Stimulated activated naive CD8-positive, alpha-beta T cell treated with anti-CD3 and anti-CD28 coated beads, Interleukin-15, amount 100 ng/mL, for 72 hours (primary cell): ENCODE measurements around the gene EIPR1.

Experiments
- ATAC-seq: fragments of 150-1000 bp; cut with Tn5 transposase; 2 replicates; pipeline ENCODE4 v1.10.0; 2021; ENCODE audit warnings: mild to moderate bottlenecking, moderate library complexity
- DNase-seq, 2 donors: peaks; one replicate each; pipeline ENCODE4 v3.0.0; 2021 to 2022
- H3K27ac Mint-ChIP-seq, 2 donors: one replicate each; pipeline ENCODE4 v1.8.0; 2022; ENCODE audit warnings: mild to moderate bottlenecking in 2 of 2, mixed read lengths in 2 of 2, moderate library complexity in 2 of 2
- H3K27me3 Mint-ChIP-seq: one replicate; pipeline ENCODE4 v1.8.0; 2022; ENCODE audit warnings: mixed read lengths
- H3K4me1 Mint-ChIP-seq: one replicate; pipeline ENCODE4 v1.8.0; 2022; ENCODE audit warnings: mild to moderate bottlenecking, mixed read lengths
- H3K4me3 Mint-ChIP-seq, 2 donors: one replicate each; pipeline ENCODE4 v1.8.0; 2022; ENCODE audit warnings: mild to moderate bottlenecking in 2 of 2, mixed read lengths in 2 of 2, moderate library complexity in 1 of 2
- H3K9me3 Mint-ChIP-seq, 2 donors: one replicate each; pipeline ENCODE4 v1.8.0; 2022; ENCODE audit warnings: mixed read lengths in 2 of 2

Gene EIPR1

GRCh38 chr2:3349211-3349693, 28.4 kb downstream of the EIPR1 start:
- peaks cover 20 to 34% of the 10 kb centered on the region in 2 donors for H3K9me3 Mint-ChIP-seq
- DNase-seq, result no peak
- ATAC-seq, result no peak
- no peaks in the 10 kb centered on the region for H3K4me1 Mint-ChIP-seq
- no peaks in the 10 kb centered on the region for H3K27me3 Mint-ChIP-seq
- H3K27ac Mint-ChIP-seq, result peak overlapping the region in 1 of 2 donors; percentile 51
- no peak overlapping the region for H3K4me3 Mint-ChIP-seq

DNA sequence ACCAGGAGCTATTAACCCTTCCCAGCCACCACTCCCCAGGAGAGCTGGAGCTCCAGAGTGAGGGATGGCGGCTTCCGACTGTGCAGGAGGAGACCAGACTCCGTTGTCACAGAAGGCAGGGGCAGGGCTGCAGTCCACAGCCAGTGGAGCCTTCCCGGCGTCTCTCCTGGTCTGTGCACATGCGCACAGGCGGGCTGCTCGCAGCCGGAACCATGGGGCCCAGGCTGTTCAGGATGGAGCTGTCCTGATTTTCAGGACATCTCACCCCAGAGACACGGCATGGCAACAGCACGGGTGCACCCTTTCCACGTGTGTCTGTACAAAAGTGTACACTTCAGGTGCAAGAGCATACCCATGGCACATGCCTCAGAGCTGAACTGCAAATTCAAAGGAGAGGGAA, 28.9 kb downstream of the EIPR1 start:
- Mint-ChIP-seq H3K9me3 (peaks cover 20 to 34% of the 10 kb centered on the region in 2 donors), H3K4me1 (no peaks in the 10 kb centered on the region), H3K27ac (no peak overlapping the region), H3K27me3 (no peaks in the 10 kb centered on the region), H3K4me3 (no peak overlapping the region)
- ATAC-seq (no peak), DNase-seq (no peak)

- H3K27me3 Mint-ChIP-seq, result no peaks in the 10 kb centered on the region
- peaks cover 14 to 17% of the 10 kb centered on the region in 2 donors for H3K9me3 Mint-ChIP-seq
- no peak overlapping the region for H3K27ac Mint-ChIP-seq
- H3K4me1 Mint-ChIP-seq, result no peaks in the 10 kb centered on the region
- H3K4me3 Mint-ChIP-seq, result no peak overlapping the region
- ATAC-seq (no peak), DNase-seq (no peak)
Measured at GRCh38 chr2:3345621-3346020, 32.0 kb downstream of the EIPR1 start.

- DNase-seq (no peak), ATAC-seq (no peak)
- Mint-ChIP-seq H3K9me3 (peaks cover 7 to 9% of the 10 kb centered on the region in 2 donors), H3K27me3 (no peaks in the 10 kb centered on the region), H3K4me3 (no peak overlapping the region), H3K27ac (no peak overlapping the region), H3K4me1 (no peaks in the 10 kb centered on the region)
Measured at GRCh38 chr2:3344897-3345296, 32.7 kb downstream of the EIPR1 start.

DNA sequence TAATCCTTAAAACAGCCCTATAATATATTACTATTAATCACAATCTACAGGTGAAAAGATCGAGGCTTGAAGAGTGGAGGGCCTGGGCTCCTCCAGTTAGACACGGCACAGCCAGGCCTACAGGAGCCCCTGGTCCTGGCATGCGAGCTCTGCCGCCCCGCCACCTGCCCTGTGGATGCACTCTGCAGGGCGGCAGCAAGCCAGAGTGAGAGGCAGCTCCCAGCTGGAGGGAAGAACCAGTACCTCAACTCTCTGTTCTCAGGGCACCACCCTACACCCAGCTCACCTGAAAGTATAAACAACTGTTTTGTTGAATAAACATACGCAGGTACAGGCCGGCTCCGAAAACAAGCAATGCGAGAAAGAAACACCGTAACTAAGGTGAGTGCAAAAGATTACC, 34.6 kb downstream of the EIPR1 start:
- no peaks in the 10 kb centered on the region for H3K4me1 Mint-ChIP-seq
- no peak overlapping the region for H3K4me3 Mint-ChIP-seq
- no peak overlapping the region for H3K27ac Mint-ChIP-seq
- ATAC-seq, result no peak
- no peaks in the 10 kb centered on the region for H3K27me3 Mint-ChIP-seq
- DNase-seq, result no peak
- H3K9me3 Mint-ChIP-seq, result peaks cover 0 to 6% of the 10 kb centered on the region in 2 donors

- H3K4me1 Mint-ChIP-seq, result no peaks in the 10 kb centered on the region
- H3K4me3 Mint-ChIP-seq, result no peak overlapping the region
- ATAC-seq (no peak), DNase-seq (no peak)
- H3K27ac Mint-ChIP-seq, result no peak overlapping the region
- peaks cover 0 to 1% of the 10 kb centered on the region in 2 donors for H3K9me3 Mint-ChIP-seq
- no peaks in the 10 kb centered on the region for H3K27me3 Mint-ChIP-seq
Measured at GRCh38 chr2:3342324-3342723, 35.3 kb downstream of the EIPR1 start.

DNA sequence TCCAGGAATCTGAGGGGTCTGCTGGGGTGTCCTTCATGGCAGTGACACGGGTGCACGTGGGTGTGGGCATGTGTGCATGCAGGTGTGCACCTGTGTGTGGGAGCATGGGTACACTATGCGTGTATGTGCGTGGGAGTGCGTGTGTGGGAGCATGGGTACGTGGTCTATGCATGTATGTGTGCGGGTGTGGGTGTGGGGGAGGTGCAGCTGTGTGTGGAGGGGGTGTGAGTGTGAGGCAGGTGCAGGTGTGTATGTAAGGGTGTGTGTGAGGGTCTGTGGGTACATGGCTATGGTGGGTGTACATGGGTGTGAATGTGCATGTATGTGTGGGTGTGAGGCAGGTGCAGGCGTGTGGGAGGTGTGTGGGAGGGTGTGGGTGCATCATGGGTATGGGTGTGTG, 36.3 kb downstream of the EIPR1 start:
- DNase-seq (no peak), ATAC-seq (peak; percentile 39)
- no peak overlapping the region for H3K4me3 Mint-ChIP-seq
- peaks cover 0 to 2% of the 10 kb centered on the region in 2 donors for H3K9me3 Mint-ChIP-seq
- no peaks in the 10 kb centered on the region for H3K4me1 Mint-ChIP-seq
- H3K27me3 Mint-ChIP-seq, result no peaks in the 10 kb centered on the region
- no peak overlapping the region for H3K27ac Mint-ChIP-seq

GRCh38 chr2:3340144-3340543, 37.5 kb downstream of the EIPR1 start:
- Mint-ChIP-seq H3K9me3 (peaks cover 0 to 12% of the 10 kb centered on the region in 2 donors), H3K27me3 (no peaks in the 10 kb centered on the region), H3K4me3 (no peak overlapping the region), H3K4me1 (peaks cover 4% of the 10 kb centered on the region), H3K27ac (no peak overlapping the region)
- DNase-seq (no peak), ATAC-seq (no peak)

- H3K9me3 Mint-ChIP-seq, result peaks cover 0 to 12% of the 10 kb centered on the region in 2 donors
- ATAC-seq (no peak), DNase-seq (no peak)
- no peak overlapping the region for H3K4me3 Mint-ChIP-seq
- H3K4me1 Mint-ChIP-seq, result peaks cover 4% of the 10 kb centered on the region
- no peak overlapping the region for H3K27ac Mint-ChIP-seq
- H3K27me3 Mint-ChIP-seq, result no peaks in the 10 kb centered on the region
Measured at GRCh38 chr2:3338340-3338739, 39.3 kb downstream of the EIPR1 start.

GRCh38 chr2:3336844-3337243, 40.8 kb downstream of the EIPR1 start:
- Mint-ChIP-seq H3K27ac (no peak overlapping the region), H3K9me3 (peaks cover 0 to 12% of the 10 kb centered on the region in 2 donors), H3K27me3 (no peaks in the 10 kb centered on the region), H3K4me1 (peaks cover 4% of the 10 kb centered on the region), H3K4me3 (no peak overlapping the region)
- ATAC-seq, result no peak
- no peak for DNase-seq

GRCh38 chr2:3334392-3335345, 42.9 kb downstream of the EIPR1 start:
- DNase-seq (no peak), ATAC-seq (no peak)
- Mint-ChIP-seq H3K4me3 (no peak overlapping the region), H3K9me3 (peaks cover 0 to 24% of the 10 kb centered on the region in 2 donors), H3K27ac (peak overlapping the region in 1 of 2 donors; percentile 74), H3K4me1 (peaks cover 6% of the 10 kb centered on the region), H3K27me3 (no peaks in the 10 kb centered on the region)

GRCh38 chr2:3332133-3332532, 45.5 kb downstream of the EIPR1 start:
- Mint-ChIP-seq H3K27me3 (no peaks in the 10 kb centered on the region), H3K4me3 (no peak overlapping the region), H3K27ac (no peak overlapping the region), H3K4me1 (peaks cover 13% of the 10 kb centered on the region), H3K9me3 (peaks cover 0 to 24% of the 10 kb centered on the region in 2 donors)
- ATAC-seq (no peak), DNase-seq (no peak)

DNA sequence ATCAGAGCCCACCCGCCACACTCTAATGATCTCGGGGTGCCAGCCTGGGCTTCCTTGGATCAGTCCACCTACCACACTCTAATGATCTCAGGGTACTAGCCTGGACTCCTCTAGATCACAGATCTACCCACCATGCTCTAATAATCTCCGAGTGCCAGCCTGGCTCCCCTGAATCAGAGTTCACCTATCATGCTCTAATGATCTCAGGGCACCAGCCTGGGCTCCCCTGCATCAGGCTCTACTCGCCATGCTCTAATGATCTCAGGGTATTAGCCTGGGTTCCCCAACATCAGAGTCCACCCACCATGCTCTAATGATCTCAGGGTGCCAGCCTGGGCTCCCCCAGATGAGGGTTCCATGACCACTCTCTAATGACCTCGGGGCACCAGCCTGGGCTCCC, 48.1 kb downstream of the EIPR1 start:
- Mint-ChIP-seq H3K27ac (peak overlapping the region; percentile 48 to 77), H3K27me3 (no peaks in the 10 kb centered on the region), H3K9me3 (peaks cover 0 to 12% of the 10 kb centered on the region in 2 donors), H3K4me3 (no peak overlapping the region), H3K4me1 (peaks cover 15% of the 10 kb centered on the region)
- ATAC-seq (no peak), DNase-seq (no peak)

GRCh38 chr2:3326871-3327270, 50.7 kb downstream of the EIPR1 start:
- Mint-ChIP-seq H3K4me1 (peaks cover 15% of the 10 kb centered on the region), H3K27me3 (no peaks in the 10 kb centered on the region), H3K4me3 (no peak overlapping the region), H3K9me3 (peaks cover 0 to 12% of the 10 kb centered on the region in 2 donors), H3K27ac (peak overlapping the region in 1 of 2 donors; percentile 4)
- DNase-seq (no peak), ATAC-seq (no peak)

DNA sequence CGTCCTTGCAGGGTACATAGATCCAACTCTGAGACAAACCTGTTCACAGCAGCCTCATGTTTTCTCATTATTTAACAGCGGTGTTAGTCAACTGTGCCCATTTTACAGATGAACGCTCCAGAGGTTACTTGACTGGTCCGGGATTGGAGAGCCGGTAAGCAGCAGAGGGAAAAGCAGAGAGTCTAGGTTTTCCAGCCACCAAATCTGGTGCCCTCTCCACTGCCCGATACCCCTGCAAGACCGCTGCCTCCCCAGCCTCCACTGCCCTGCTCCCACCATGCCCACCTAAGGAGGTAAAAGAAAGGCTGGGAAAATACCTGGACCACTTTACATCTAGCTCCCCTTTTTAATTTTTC, 51.5 kb downstream of the EIPR1 start:
- ATAC-seq (no peak), DNase-seq (no peak)
- Mint-ChIP-seq H3K4me1 (peaks cover 15% of the 10 kb centered on the region), H3K4me3 (no peak overlapping the region), H3K27me3 (no peaks in the 10 kb centered on the region), H3K9me3 (peaks cover 0 to 11% of the 10 kb centered on the region in 2 donors), H3K27ac (no peak overlapping the region)

DNA sequence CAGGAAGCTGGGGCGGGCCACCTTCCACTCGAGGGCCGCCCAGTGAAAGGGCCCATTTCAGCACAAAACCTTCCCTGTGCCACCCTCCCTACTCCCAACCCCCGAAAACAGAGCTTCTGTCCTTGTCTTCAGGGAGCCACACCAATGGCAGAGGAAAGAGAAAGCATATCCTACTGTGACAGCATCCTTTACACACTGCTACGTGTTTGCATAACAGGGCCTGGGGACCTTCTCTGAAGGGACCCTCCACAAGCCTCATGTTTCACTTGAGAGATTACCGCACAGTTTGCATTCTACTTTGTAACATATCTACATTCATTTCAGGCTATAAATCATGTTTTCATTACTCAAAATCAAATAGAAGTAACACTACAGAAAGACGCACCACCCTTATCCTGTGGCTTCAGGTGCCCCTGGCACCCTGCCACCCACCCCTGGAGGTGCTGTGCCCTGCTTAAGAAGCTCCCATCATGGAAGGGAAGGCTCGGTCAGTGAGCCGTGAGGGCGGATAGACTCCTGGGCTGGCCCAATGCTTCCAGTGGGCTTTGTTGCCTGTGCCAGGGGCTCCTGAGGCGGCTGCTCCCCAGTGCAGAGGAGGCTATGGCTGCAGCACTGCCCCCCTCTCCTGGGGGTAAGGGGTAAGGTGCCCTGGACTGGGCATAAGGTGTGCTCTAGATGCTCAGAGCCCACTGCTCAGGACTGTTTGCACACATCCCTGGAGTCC, 52.0 kb downstream of the EIPR1 start:
- Mint-ChIP-seq H3K27ac (peak overlapping the region in 1 of 2 donors; percentile 81), H3K4me3 (no peak overlapping the region), H3K27me3 (no peaks in the 10 kb centered on the region), H3K9me3 (peaks cover 0 to 5% of the 10 kb centered on the region in 2 donors), H3K4me1 (peaks cover 15% of the 10 kb centered on the region)
- ATAC-seq (no peak), DNase-seq (no peak)
